Measurements from ENCODE around the gene QRICH2.
"Not testable (repeated sequence)": the region's sequence is repeated elsewhere in the genome, so short reads cannot be mapped to it uniquely, and the experiment has no call there.

Gene QRICH2

GRCh38 chr17:76307966-76308338 is at the start of gene QRICH2:
Gene QRICH2 (minus strand): TSS chr17:76308276. CDS start chr17:76307998, 278 bp downstream.
- Histone ChIP-seq H3K4me3 (no peak within 1 kb of the TSS), H3K27ac (no peak within 1 kb of the TSS)

- Histone ChIP-seq H3K27ac (no peak overlapping the region), H3K4me3 (no peak overlapping the region)
Measured at GRCh38 chr17:76357597-76358158, 49.6 kb upstream of the QRICH2 start.

- no peak overlapping the region for H3K27ac ChIP-seq
- no peak overlapping the region for H3K4me3 ChIP-seq
Measured at GRCh38 chr17:76356803-76357456, 48.9 kb upstream of the QRICH2 start.

GRCh38 chr17:76354747-76355310 is 46.8 kb upstream of the QRICH2 start:
- Histone ChIP-seq H3K27ac (no peak overlapping the region), H3K4me3 (peak overlapping the region in 2 of 7 experiments; percentile 97)

GRCh38 chr17:76354317-76354729 is 46.2 kb upstream of the QRICH2 start:
- peak overlapping the region; percentile 64 to 97 (median 96) for H3K4me3 ChIP-seq
- H3K27ac ChIP-seq = peak overlapping the region in 19 of 21 experiments; percentile 79 to 97 (median 89)

GRCh38 chr17:76353599-76354316 is 45.7 kb upstream of the QRICH2 start, which contains the start of gene PRPSAP1:
Gene PRPSAP1 (minus strand): TSS chr17:76353916. CDS start chr17:76353703, 213 bp downstream.
- Histone ChIP-seq H3K27ac (peak within 1 kb of the TSS; percentile 49 to 97 (median 88)), H3K4me3 (peak within 1 kb of the TSS; percentile 64 to 97 (median 96))

GRCh38 chr17:76353004-76353598 is 45.0 kb upstream of the QRICH2 start:
- H3K4me3 ChIP-seq = peak overlapping the region; percentile 64 to 97 (median 96)
- peak overlapping the region; percentile 49 to 97 (median 88) for H3K27ac ChIP-seq

DNA sequence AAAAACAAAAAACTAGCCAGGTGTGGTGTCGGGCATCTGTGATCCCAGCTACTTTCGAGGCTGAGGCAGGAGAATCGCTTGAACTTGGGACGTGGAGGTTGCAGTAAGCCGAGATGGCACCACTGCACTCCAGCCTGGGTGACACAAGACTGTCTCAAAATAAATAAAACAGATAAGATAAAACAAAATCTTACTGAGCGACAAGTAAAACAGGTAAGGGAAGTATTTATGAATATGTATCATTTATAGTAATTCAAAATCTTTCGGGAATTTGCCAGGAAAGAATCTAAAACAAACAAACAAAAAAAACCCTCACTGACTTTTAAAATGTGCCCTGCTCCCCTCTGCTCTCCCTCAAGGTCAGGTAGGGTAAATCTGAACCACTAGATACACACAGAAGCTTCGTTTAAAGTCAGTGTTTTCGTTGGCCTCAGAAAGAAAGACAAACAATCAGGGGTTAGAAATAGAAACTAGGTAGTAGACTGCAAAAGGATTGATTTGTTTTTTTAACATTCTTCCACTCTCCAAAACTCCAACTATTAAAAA is 43.5 kb upstream of the QRICH2 start:
- peak overlapping the region in 1 of 21 experiments; percentile 7 for H3K27ac ChIP-seq
- H3K4me3 ChIP-seq = no peak overlapping the region

- H3K27ac ChIP-seq = no peak overlapping the region
Measured at GRCh38 chr17:76350463-76350862, 42.4 kb upstream of the QRICH2 start.

DNA sequence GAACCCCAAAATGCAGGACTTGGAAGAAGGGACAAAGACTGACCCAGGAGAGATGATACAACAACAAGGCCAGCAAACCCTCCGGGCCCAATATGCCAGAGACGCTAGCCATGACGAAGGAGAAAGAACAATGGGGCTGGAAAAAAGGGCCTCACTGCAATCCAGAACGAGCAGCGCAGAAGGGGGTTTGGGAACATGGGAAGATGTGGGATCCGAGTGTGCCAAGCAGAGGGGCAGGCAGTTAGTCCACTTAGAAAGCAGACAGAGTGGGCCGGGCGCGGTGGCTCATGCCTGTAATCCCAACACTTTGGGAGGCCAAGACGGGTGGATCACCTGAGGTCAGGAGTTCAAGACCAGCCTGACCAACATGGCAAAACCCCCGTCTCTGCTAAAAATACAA is 38.9 kb upstream of the QRICH2 start:
- H3K4me3 ChIP-seq, H3K27ac ChIP-seq: not testable (repeated sequence)

More at GRCh38 chr17:76350463-76350862, 42.4 kb upstream of the QRICH2 start:
- H3K4me3 ChIP-seq = no peak overlapping the region

DNA sequence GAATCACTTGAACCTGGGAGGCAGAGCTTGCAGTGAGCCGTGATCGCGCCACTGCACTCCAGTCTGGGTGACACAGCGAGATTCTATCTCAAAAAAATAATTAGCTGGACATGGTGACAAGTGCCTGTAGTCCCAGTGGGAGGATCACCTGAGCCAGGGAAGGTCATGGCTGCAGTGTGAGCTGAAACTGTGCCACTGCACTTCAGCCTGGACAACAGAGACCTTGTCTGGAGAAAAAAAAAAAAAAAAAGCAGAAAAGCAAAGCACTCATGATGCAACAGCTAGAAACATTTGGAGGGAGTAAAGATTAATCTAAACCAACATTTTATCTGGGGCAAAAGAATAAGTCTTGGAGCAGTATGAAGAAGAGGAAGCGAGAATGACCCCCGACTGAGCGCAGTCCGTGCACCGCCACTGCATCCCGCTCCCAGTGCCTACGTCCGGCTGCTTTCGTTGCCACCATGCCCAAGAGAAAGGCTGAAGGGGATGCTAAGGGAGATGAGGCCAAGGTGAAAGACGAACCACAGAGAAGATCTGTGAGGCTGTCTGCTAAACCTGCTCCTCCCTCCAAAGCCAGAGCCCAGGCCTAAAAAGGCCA is 37.4 kb upstream of the QRICH2 start:
- Histone ChIP-seq H3K27ac (no peak overlapping the region), H3K4me3 (no peak overlapping the region)

DNA sequence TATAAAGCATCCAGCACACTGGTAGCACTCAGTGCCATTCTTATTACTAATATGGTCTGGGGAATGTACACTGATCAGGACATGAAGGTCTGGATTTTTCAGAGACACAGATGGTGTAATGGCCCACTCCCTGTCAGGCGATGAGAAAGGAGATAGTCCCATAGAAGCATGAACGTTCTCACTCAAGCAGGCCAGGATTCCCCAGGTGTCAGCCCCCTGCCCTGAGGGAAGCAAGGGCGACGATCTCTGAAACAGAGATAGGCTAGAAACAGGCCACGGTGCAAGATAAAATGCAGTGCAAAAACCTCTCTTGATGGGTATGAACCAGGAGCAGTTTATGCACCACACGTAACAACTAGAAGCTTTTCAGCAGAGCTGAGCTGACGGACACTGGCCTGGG is 35.0 kb upstream of the QRICH2 start:
- H3K27ac ChIP-seq = no peak overlapping the region
- no peak overlapping the region for H3K4me3 ChIP-seq

DNA sequence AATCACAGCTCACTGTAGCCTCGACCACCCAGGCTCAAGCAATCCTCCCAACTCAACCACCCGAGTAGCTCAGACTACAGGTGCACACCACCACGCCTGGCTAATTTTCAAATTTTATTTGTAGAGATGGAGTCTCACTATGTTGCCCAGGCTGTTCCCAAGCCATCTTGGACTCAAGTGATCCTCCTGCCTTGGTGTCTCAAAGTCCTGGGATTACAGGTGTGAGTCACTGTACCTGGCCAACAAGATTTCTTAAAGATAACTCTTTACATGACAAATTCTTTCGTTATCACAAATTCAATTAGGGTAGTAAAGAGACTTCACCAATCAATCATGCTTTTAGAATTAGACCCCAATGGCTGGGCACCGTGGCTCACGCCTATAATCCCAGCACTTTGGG is 33.2 kb upstream of the QRICH2 start:
- Histone ChIP-seq H3K27ac (no peak overlapping the region), H3K4me3 (no peak overlapping the region)

GRCh38 chr17:76337413-76337777 is 29.3 kb upstream of the QRICH2 start:
- no peak overlapping the region for H3K4me3 ChIP-seq
- peak overlapping the region in 1 of 21 experiments; percentile 44 for H3K27ac ChIP-seq

DNA sequence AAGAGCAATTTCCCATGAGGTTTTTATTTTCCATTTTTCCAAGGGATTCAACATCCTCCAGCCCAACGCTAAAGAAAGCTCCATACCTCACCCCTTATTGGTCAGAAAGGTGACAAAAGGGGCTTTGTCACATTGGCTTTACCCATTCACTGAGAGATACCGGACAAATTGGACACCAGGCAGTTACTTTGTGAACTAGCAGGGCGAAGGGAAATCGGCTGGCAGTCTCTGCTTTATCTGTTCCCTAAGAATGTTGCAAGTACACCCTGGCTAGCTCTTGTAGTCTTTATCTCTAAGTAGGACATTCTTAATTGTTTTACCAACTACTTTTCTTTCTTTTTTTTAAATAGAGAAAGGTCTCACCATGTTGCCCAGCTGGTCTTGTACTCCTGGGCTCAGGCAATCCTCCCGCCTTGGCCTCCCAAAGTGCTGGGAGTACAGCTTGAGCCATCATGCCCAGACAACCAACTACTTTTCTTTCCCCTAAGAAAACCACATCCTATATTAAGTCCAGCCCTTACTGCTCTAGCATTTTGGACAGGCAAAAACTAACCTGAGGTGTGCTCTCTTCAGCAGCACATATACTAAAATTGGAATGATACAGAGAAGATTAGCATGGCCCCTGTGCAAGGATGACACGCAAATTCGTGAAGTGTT is 28.8 kb upstream of the QRICH2 start:
- peak overlapping the region in 1 of 21 experiments; percentile 44 for H3K27ac ChIP-seq

GRCh38 chr17:76335716-76336381 is 27.8 kb upstream of the QRICH2 start:
- H3K4me3 ChIP-seq = no peak overlapping the region
- H3K27ac ChIP-seq = no peak overlapping the region

More for the DNA sequence above, 28.8 kb upstream of the QRICH2 start:
- no peak overlapping the region for H3K4me3 ChIP-seq

GRCh38 chr17:76333673-76334505 is 25.8 kb upstream of the QRICH2 start:
- no peak overlapping the region for H3K27ac ChIP-seq
- no peak overlapping the region for H3K4me3 ChIP-seq

Measured in skin epidermis (tissue), 12 donors.